Effector CD8-positive, alpha-beta T cell (primary cell): ENCODE data around the gene FAM210A.
"Not testable (repeated sequence)": the region's sequence is repeated elsewhere in the genome, so short reads cannot be mapped to it uniquely, and the experiment has no call there.

Experiments
- DNase-seq: peaks from one replicate; lab custom pipeline; 2025; lab: John Stamatoyannopoulos, UW

Gene FAM210A

GRCh38 chr18:13703899-13704298, 22.5 kb downstream of the FAM210A start:
- DNase-seq: no peak

GRCh38 chr18:13700153-13700552, 26.2 kb downstream of the FAM210A start:
- no peak for DNase-seq

- DNase-seq: no peak
Observed at GRCh38 chr18:13696961-13697360, 29.4 kb downstream of the FAM210A start.

- not testable (repeated sequence) for DNase-seq
Observed at GRCh38 chr18:13695337-13695736, 31.0 kb downstream of the FAM210A start.

GRCh38 chr18:13690060-13690459, 36.3 kb downstream of the FAM210A start:
- DNase-seq: not testable (repeated sequence)

- DNase-seq: no peak
Observed at GRCh38 chr18:13688191-13689136, 37.9 kb downstream of the FAM210A start.

- no peak for DNase-seq
Observed at GRCh38 chr18:13684546-13684945, 41.8 kb downstream of the FAM210A start.

GRCh38 chr18:13681701-13682100, 44.7 kb downstream of the FAM210A start:
- no peak for DNase-seq

- no peak for DNase-seq
Observed at GRCh38 chr18:13680612-13681011, 45.7 kb downstream of the FAM210A start.

GRCh38 chr18:13677350-13677749, 49.0 kb downstream of the FAM210A start:
- DNase-seq: not testable (repeated sequence)

- no peak for DNase-seq
Observed at GRCh38 chr18:13676471-13676870, 49.9 kb downstream of the FAM210A start.

GRCh38 chr18:13672657-13673056, 53.7 kb downstream of the FAM210A start:
- DNase-seq: no peak

GRCh38 chr18:13661779-13662256, 64.5 kb downstream of the FAM210A start:
- DNase-seq: no peak

GRCh38 chr18:13661051-13661778, 65.1 kb downstream of the FAM210A start:
- no peak for DNase-seq

- DNase-seq: no peak
Observed at GRCh38 chr18:13660510-13660909, 65.8 kb downstream of the FAM210A start.

GRCh38 chr18:13658436-13659204, 67.7 kb downstream of the FAM210A start:
- DNase-seq: no peak

- DNase-seq: no peak
Observed at GRCh38 chr18:13657974-13658373, 68.4 kb downstream of the FAM210A start.

- DNase-seq: no peak
Observed at GRCh38 chr18:13653746-13654433, 72.5 kb downstream of the FAM210A start.

GRCh38 chr18:13649397-13650390, 76.7 kb downstream of the FAM210A start:
- DNase-seq: no peak

GRCh38 chr18:13647761-13648160, 78.6 kb downstream of the FAM210A start:
- no peak for DNase-seq
